ENCODE data around the gene CDC6.

DNA sequence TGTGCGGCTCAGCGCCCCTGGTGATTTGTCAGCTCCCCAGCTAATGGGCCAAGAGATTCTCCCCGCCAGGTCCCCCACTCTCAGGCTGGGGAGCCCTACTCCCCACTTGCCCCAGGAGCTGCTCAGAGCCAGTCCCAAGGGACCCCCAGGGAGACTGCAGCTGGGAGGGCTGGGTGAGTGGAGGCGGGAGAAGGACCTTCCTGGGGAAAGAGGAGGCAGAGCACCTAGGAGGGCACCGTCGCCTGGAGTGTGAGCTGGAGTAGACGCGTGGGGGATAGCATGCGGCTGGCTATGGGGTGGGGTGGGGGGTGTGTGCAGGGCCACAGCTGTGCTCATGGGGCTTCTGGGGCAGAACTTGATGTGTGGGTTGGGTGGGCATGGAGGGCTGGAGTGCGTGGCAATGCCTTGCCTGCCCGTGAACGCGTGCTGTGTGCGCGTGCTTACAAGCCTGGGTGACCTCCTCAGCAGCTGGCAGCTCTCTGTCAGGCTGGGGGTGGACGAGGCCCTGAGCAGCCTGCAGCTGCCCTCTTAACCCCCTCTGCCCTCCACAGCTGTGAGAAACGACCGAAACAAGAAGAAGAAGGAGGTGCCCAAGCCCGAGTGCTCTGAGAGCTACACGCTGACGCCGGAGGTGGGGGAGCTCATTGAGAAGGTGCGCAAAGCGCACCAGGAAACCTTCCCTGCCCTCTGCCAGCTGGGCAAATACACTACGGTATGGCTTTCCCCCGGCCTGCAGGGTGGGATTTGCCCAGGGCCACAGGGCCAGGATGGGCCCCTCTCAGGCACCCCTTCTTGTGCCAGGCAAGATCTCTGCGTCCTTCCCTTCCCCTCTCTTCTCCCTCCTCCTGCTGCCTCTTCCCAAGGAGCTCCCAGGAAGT lies 63.9 kb downstream of the CDC6 start:
- TF ChIP-seq, protein P1, sequence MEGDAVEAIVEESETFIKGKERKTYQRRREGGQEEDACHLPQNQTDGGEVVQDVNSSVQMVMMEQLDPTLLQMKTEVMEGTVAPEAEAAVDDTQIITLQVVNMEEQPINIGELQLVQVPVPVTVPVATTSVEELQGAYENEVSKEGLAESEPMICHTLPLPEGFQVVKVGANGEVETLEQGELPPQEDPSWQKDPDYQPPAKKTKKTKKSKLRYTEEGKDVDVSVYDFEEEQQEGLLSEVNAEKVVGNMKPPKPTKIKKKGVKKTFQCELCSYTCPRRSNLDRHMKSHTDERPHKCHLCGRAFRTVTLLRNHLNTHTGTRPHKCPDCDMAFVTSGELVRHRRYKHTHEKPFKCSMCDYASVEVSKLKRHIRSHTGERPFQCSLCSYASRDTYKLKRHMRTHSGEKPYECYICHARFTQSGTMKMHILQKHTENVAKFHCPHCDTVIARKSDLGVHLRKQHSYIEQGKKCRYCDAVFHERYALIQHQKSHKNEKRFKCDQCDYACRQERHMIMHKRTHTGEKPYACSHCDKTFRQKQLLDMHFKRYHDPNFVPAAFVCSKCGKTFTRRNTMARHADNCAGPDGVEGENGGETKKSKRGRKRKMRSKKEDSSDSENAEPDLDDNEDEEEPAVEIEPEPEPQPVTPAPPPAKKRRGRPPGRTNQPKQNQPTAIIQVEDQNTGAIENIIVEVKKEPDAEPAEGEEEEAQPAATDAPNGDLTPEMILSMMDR (IDR thresholded peaks at IDR 0.05) = no peak
- no peak for TF ChIP-seq POLR2A (IDR thresholded peaks at IDR 0.05)
